ENCODE results near the gene CDK7.

- TF ChIP-seq CTCF (IDR thresholded peaks at IDR 0.05; ENCODE audit: low read depth, low read length, missing input control) (no peak), TAF1 (conservative IDR thresholded peaks at IDR 0.05) (no peak)
Measured at GRCh38 chr5:69217151-69217511, 17.6 kb upstream of the CDK7 start.

Measured in liver (tissue), 3 donors.